IMR-90 (cell line): ENCODE data around the gene LOXL3. TPM values are rescaled to one million over a fixed set of nuclear protein-coding genes. Genes with fewer than 3 reads are reported as not detected.

Source experiments
- CEBPB ChIP-seq: IDR thresholded peaks from 2 replicates; pipeline ENCODE4 v1.6.1; 2012; ENCODE audit warnings: low read depth, low read length, improper control_type of control experiment
- MXI1 ChIP-seq: IDR thresholded peaks from 2 replicates; pipeline ENCODE4 v1.6.1; 2012; ENCODE audit warnings: low read depth, mild to moderate bottlenecking, low read length, moderate library complexity, borderline replicate concordance
- NFE2L2 ChIP-seq: fragments of 150-350 bp; IDR thresholded peaks from 2 replicates; pipeline ENCODE4 v1.6.1; 2016; ENCODE audit warnings: low read depth, mild to moderate bottlenecking, low read length
- polyA plus RNA-seq, 3 experiments: library from polyadenylated mRNA; depleted of rRNA; stranded (reverse); fragments of >200 nt; gene quantifications; 2 replicates each; pipeline ENCODE4 v1.2.3, GENCODE V29; 2012; ENCODE audit warnings: low replicate concordance in 1 of 3
- total RNA-seq: library from RNA; depleted of rRNA; stranded (reverse); fragments of >200 nt; gene quantifications from 2 replicates; pipeline ENCODE4 v1.2.3, GENCODE V29; 2012

LOXL3 gene
- total and polyA plus RNA-seq, 2 of the 4 experiments (the other 2 are of a cell fraction), result 17.9 to 23.4 TPM

DNA sequence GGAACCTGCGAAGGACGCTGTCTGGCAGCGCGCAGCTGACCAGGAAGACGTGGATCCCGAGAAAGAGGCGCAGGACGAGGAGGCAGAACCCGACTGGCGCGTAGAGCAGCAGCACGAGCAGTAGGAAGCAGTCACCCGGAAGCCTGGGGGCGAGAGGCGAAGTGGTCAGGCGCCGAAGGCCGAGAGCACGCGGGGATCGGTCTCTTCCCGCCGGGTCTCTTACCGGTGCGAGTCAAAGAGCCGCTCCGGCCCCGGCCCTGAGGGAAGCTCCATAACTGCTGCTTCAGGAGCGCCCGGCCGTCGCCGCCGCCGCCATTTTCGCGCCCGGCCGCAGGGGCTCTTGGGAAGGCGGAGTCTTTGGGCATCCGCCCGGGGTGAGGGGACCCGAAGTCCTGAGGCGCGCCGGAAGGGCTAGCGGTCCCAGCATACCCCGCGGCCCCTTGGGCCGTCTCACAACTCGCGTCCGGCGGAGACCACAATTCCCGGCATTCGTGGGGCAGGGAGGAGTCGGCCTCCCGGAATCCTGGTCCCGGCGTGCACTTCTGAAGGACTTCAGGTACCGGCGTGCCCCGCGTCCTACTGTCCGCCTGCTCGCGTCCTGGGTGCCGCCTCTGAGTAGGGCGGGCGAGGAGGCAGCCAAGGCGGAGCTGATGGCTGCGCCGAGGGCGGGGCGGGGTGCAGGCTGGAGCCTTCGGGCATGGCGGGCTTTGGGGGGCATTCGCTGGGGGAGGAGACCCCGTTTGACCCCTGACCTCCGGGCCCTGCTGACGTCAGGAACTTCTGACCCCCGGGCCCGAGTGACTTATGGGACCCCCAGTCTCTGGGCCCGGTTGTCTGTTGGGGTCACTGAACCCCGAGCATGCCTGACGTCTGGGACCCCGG lies 24.1 kb downstream of the LOXL3 start, which contains the start of the genes AUP1 and HTRA2 (continued):
- peak; percentile 93 for TF ChIP-seq MXI1
- TF ChIP-seq NFE2L2, result no peak; the same call in 1 of the 2 replicates
- TF ChIP-seq CEBPB, result no peak
